HEK293 (cell line): Measurements from ENCODE around the gene RNF13.

Experiments used
- CTCF ChIP-seq: fragments of 450-650 bp; formaldehyde crosslinking; IDR thresholded peaks from 2 replicates; pipeline ENCODE4 v1.5.1; 2016; ENCODE audit warnings: missing biosample characterization, missing genetic modification characterization
- GLI4 ChIP-seq: fragments of 450-650 bp; formaldehyde crosslinking; IDR thresholded peaks from 2 replicates; pipeline ENCODE4 v1.5.1; 2016; ENCODE audit warnings: missing biosample characterization, missing genetic modification characterization
- HOXC10 ChIP-seq: sonication (generic); formaldehyde crosslinking; IDR thresholded peaks from 2 replicates; pipeline ENCODE4 v1.8.1; 2023; ENCODE audit warnings: mild to moderate bottlenecking, missing genetic modification reagents
- SP2 ChIP-seq: fragments of 450-650 bp; formaldehyde crosslinking; IDR thresholded peaks from 2 replicates; pipeline ENCODE4 v1.5.1; 2016; ENCODE audit warnings: missing biosample characterization, missing genetic modification characterization
- ZNF10 ChIP-seq: fragments of 450-650 bp; formaldehyde crosslinking; IDR thresholded peaks from 2 replicates; pipeline ENCODE4 v1.5.1; 2017; ENCODE audit warnings: missing biosample characterization, missing genetic modification characterization
- ZNF274 ChIP-seq, 2 experiments: fragments of 200-500 bp in 1 of 2; fragments of 450-650 bp in 1 of 2; sonication (Bioruptor generic) in 1 of 2; formaldehyde crosslinking in 1 of 2; IDR thresholded peaks; 2 replicates each; pipeline versions ENCODE4 v1.5.1 to v1.6.1; 2014 to 2016; ENCODE audit warnings: borderline replicate concordance in 1 of 2, inconsistent platforms in 1 of 2, low read length in 1 of 2, missing biosample characterization in 1 of 2, missing genetic modification characterization in 1 of 2
- ZNF341 ChIP-seq: fragments of 450-650 bp; formaldehyde crosslinking; IDR thresholded peaks from 2 replicates; pipeline ENCODE4; 2016; ENCODE audit warnings: low read depth, missing biosample characterization, missing genetic modification characterization
- ZNF513 ChIP-seq: fragments of 450-650 bp; IDR thresholded peaks from 2 replicates; pipeline ENCODE4 v1.5.1; 2018; ENCODE audit warnings: missing biosample characterization, missing genetic modification characterization
- ZNF658 ChIP-seq: fragments of 450-650 bp; formaldehyde crosslinking; IDR thresholded peaks from 2 replicates; pipeline ENCODE4; 2016; ENCODE audit warnings: missing biosample characterization, missing genetic modification characterization

- TF ChIP-seq ZNF513 (tag by site-specific recombination) (no peak), HOXC10 (CRISPR knock-in tag) (no peak), ZNF341 (tag by site-specific recombination) (no peak), CTCF (tag by site-specific recombination) (no peak), ZNF10 (tag by site-specific recombination) (no peak), ZNF274 (IDR thresholded peaks at IDR 0.05; ENCODE audit: low read length) (no peak), ZNF274 (tag by site-specific recombination; IDR thresholded peaks at IDR 0.05; ENCODE audit: borderline replicate concordance) (no peak), GLI4 (no peak), ZNF658 (no peak), SP2 (tag by site-specific recombination) (no peak)
These were observed 177.5 kb downstream of the RNF13 start for GRCh38 chr3:149990423-149990948.
